Jurkat, Clone E6-1 (cell line): ENCODE data around the gene GPC6.

Source experiments
- DNase-seq: peaks from one replicate; pipeline ENCODE4 v3.0.0-alpha.2; 2011; ENCODE audit warnings: low read depth, low spot score
- H3K4me3 ChIP-seq: 2 replicates; pipeline ENCODE4 v1.5.1; 2011; ENCODE audit warnings: mild to moderate bottlenecking, low read length, control low read depth, moderate library complexity

GPC6 gene

GRCh38 chr13:94168783-94169453 lies 942.3 kb downstream of the GPC6 start:
- no peak for DNase-seq
- H3K4me3 ChIP-seq: no peak overlapping the region

GRCh38 chr13:94169454-94170144 lies 943.0 kb downstream of the GPC6 start:
- no peak overlapping the region for H3K4me3 ChIP-seq
- DNase-seq: no peak

GRCh38 chr13:94170145-94170571 lies 943.6 kb downstream of the GPC6 start:
- DNase-seq: no peak
- no peak overlapping the region for H3K4me3 ChIP-seq

GRCh38 chr13:94172416-94172815 lies 945.8 kb downstream of the GPC6 start:
- no peak for DNase-seq
- H3K4me3 ChIP-seq: no peak overlapping the region

GRCh38 chr13:94173312-94173854 lies 946.8 kb downstream of the GPC6 start:
- DNase-seq: no peak
- H3K4me3 ChIP-seq: no peak overlapping the region

GRCh38 chr13:94174009-94174408 lies 947.4 kb downstream of the GPC6 start:
- no peak overlapping the region for H3K4me3 ChIP-seq
- DNase-seq: no peak

GRCh38 chr13:94175076-94175475 lies 948.5 kb downstream of the GPC6 start:
- no peak overlapping the region for H3K4me3 ChIP-seq
- DNase-seq: no peak

GRCh38 chr13:94176561-94176960 lies 950.0 kb downstream of the GPC6 start:
- no peak overlapping the region for H3K4me3 ChIP-seq
- DNase-seq: no peak

- no peak for DNase-seq
- no peak overlapping the region for H3K4me3 ChIP-seq
These were observed 950.4 kb downstream of the GPC6 start for GRCh38 chr13:94177041-94177440.

GRCh38 chr13:94178625-94179244 lies 952.1 kb downstream of the GPC6 start:
- H3K4me3 ChIP-seq: no peak overlapping the region
- DNase-seq: no peak

- DNase-seq: no peak
- H3K4me3 ChIP-seq: no peak overlapping the region
These were observed 955.0 kb downstream of the GPC6 start for GRCh38 chr13:94181461-94182107.

GRCh38 chr13:94182185-94182761 lies 955.7 kb downstream of the GPC6 start:
- no peak overlapping the region for H3K4me3 ChIP-seq
- no peak for DNase-seq

- no peak overlapping the region for H3K4me3 ChIP-seq
- DNase-seq: no peak
These were observed 959.9 kb downstream of the GPC6 start for GRCh38 chr13:94186470-94186869.

GRCh38 chr13:94188201-94188854 lies 961.7 kb downstream of the GPC6 start:
- H3K4me3 ChIP-seq: no peak overlapping the region
- DNase-seq: no peak

- no peak for DNase-seq
- no peak overlapping the region for H3K4me3 ChIP-seq
These were observed 965.9 kb downstream of the GPC6 start for GRCh38 chr13:94192431-94192975.

GRCh38 chr13:94195715-94196114 lies 969.1 kb downstream of the GPC6 start:
- DNase-seq: no peak
- no peak overlapping the region for H3K4me3 ChIP-seq

GRCh38 chr13:94196413-94196812 lies 969.8 kb downstream of the GPC6 start:
- no peak for DNase-seq
- H3K4me3 ChIP-seq: no peak overlapping the region

GRCh38 chr13:94198681-94199080 lies 972.1 kb downstream of the GPC6 start:
- H3K4me3 ChIP-seq: no peak overlapping the region
- DNase-seq: no peak

- no peak for DNase-seq
- H3K4me3 ChIP-seq: no peak overlapping the region
These were observed 972.5 kb downstream of the GPC6 start for GRCh38 chr13:94199135-94199534.
